Vagina (tissue), 2 donors: ENCODE results near the gene MPHOSPH9. TPM values are rescaled to one million over a fixed set of nuclear protein-coding genes. Genes with fewer than 3 reads are reported as not detected.

ENCODE experiments used
- DNase-seq, 2 donors: peaks; one replicate each; pipeline ENCODE4 v3.0.0-alpha.2; 2017; ENCODE audit errors: extremely low spot score in 2 of 2
- H3K27ac ChIP-seq: fragments of 200-600 bp; sonication (generic); one replicate; pipeline ENCODE4 v1.5.1; 2019
- H3K27me3 ChIP-seq: fragments of 200-600 bp; sonication (generic); one replicate; pipeline ENCODE4 v1.5.1; 2019
- H3K36me3 ChIP-seq, 2 donors: fragments of 200-600 bp; sonication (generic); one replicate each; pipeline ENCODE4 v1.5.1; 2017 to 2019
- H3K4me1 ChIP-seq: fragments of 200-600 bp; sonication (generic); one replicate; pipeline ENCODE4 v1.5.1; 2019
- H3K4me3 ChIP-seq, 2 donors: fragments of 200-600 bp; sonication (generic); 1 replicate in 1 of 2; 2 replicates in 1 of 2; pipeline ENCODE4 v1.5.1; 2016 to 2019
- H3K9me3 ChIP-seq: fragments of 200-600 bp; sonication (generic); one replicate; pipeline ENCODE4 v1.5.1; 2019
- CTCF ChIP-seq, 3 experiments: fragments of 450-650 bp in 2 of 3; fragments of 200-600 bp in 1 of 3; sonication (generic) in 1 of 3; IDR thresholded peaks; one replicate each; pipeline ENCODE4 v1.5.1; 2017 to 2019; ENCODE audit warnings: antibody characterized with exemption in 3 of 3, mild to moderate bottlenecking in 2 of 3, moderate library complexity in 2 of 3
- POLR2A ChIP-seq, 2 donors: fragments of 450-650 bp; IDR thresholded peaks; one replicate each; pipeline ENCODE4 v1.6.1; 2017; ENCODE audit warnings: antibody characterized with exemption in 2 of 2, mild to moderate bottlenecking in 2 of 2, moderate library complexity in 2 of 2
- POLR2AphosphoS5 ChIP-seq, 2 donors: sonication (generic); formaldehyde crosslinking; IDR thresholded peaks; one replicate each; pipeline ENCODE4 v1.9.0; 2017; ENCODE audit warnings: antibody characterized with exemption in 2 of 2, mild to moderate bottlenecking in 2 of 2, low read depth in 1 of 2; ENCODE audit not compliant: insufficient read depth in 1 of 2
- intact Hi-C: fragments of 100-400 bp; cut with DNase I; formaldehyde crosslinking; loops from one replicate; pipeline ENCODE4 v1.15.1; 2023
- total RNA-seq: library from RNA; depleted of rRNA; stranded (reverse); fragments of >200 nt; gene quantifications from one replicate; pipeline ENCODE4 v1.2.3, GENCODE V29; 2016

Gene MPHOSPH9
- total RNA-seq, 1 donor from 2014 or later = 17.9 TPM

GRCh38 chr12:123242116-123242904 is 9.4 kb upstream of the MPHOSPH9 start:
- Histone ChIP-seq H3K9me3 (no peaks in the 10 kb centered on the region), H3K27me3 (no peaks in the 10 kb centered on the region), H3K36me3 (no peaks in the 10 kb centered on the region), H3K4me3 (no peak overlapping the region), H3K4me1 (peaks cover 31% of the 10 kb centered on the region), H3K27ac (no peak overlapping the region)
- intact Hi-C loops = no loop called here
- DNase-seq = no peak
- no peak for TF ChIP-seq POLR2AphosphoS5 (IDR thresholded peaks at IDR 0.05; ENCODE audit: insufficient read depth in 1 of 2, low read depth in 1 of 2)

- no peak for DNase-seq
- TF ChIP-seq POLR2AphosphoS5 (IDR thresholded peaks at IDR 0.05; ENCODE audit: insufficient read depth in 1 of 2, low read depth in 1 of 2) (no peak), CTCF (IDR thresholded peaks at IDR 0.05) (no peak), POLR2A (IDR thresholded peaks at IDR 0.05) (no peak)
- intact Hi-C loops = loop anchor here (5.0 kb wide), 1 partner anchor 197 kb away; no protein-coding TSS in a partner anchor
Measured at GRCh38 chr12:123238961-123239360, 6.0 kb upstream of the MPHOSPH9 start.

GRCh38 chr12:123238330-123238682 is 5.4 kb upstream of the MPHOSPH9 start:
- no peak overlapping the region for H3K27ac ChIP-seq
- no peaks in the 10 kb centered on the region for H3K36me3 ChIP-seq
- no peak overlapping the region for H3K4me3 ChIP-seq
- DNase-seq = no peak
- peaks cover 56% of the 10 kb centered on the region for H3K4me1 ChIP-seq
- intact Hi-C loops = loop anchor here (5.0 kb wide), 1 partner anchor 196 kb away; no protein-coding TSS in a partner anchor
- TF ChIP-seq POLR2AphosphoS5 (IDR thresholded peaks at IDR 0.05; ENCODE audit: insufficient read depth in 1 of 2, low read depth in 1 of 2) (no peak), CTCF (IDR thresholded peaks at IDR 0.05) (peak in 1 of 3 experiments; percentile 9), POLR2A (IDR thresholded peaks at IDR 0.05) (no peak)
- H3K27me3 ChIP-seq = no peaks in the 10 kb centered on the region
- H3K9me3 ChIP-seq = no peaks in the 10 kb centered on the region

More at GRCh38 chr12:123238961-123239360, 6.0 kb upstream of the MPHOSPH9 start:
- no peak overlapping the region for H3K27ac ChIP-seq
- H3K36me3 ChIP-seq = no peaks in the 10 kb centered on the region
- no peaks in the 10 kb centered on the region for H3K9me3 ChIP-seq
- no peaks in the 10 kb centered on the region for H3K27me3 ChIP-seq
- H3K4me3 ChIP-seq = no peak overlapping the region
- peaks cover 54% of the 10 kb centered on the region for H3K4me1 ChIP-seq

- H3K36me3 ChIP-seq = no peaks in the 10 kb centered on the region
- no peak overlapping the region for H3K4me3 ChIP-seq
- DNase-seq = no peak
- no peaks in the 10 kb centered on the region for H3K27me3 ChIP-seq
- intact Hi-C loops = loop anchor here (5.0 kb wide), 1 partner anchor 195 kb away; no protein-coding TSS in a partner anchor
- no peak for TF ChIP-seq POLR2A (IDR thresholded peaks at IDR 0.05)
- peak in 1 of 2 donors; percentile 45 for TF ChIP-seq POLR2AphosphoS5 (IDR thresholded peaks at IDR 0.05; ENCODE audit: insufficient read depth in 1 of 2, low read depth in 1 of 2)
- peak; percentile 44 to 62 (median 56) for TF ChIP-seq CTCF (IDR thresholded peaks at IDR 0.05)
- no peaks in the 10 kb centered on the region for H3K9me3 ChIP-seq
- H3K4me1 ChIP-seq = peaks cover 56% of the 10 kb centered on the region
- no peak overlapping the region for H3K27ac ChIP-seq
Measured at GRCh38 chr12:123237646-123238329, 4.8 kb upstream of the MPHOSPH9 start.

GRCh38 chr12:123233505-123234308 is 766 bp upstream of the MPHOSPH9 start:
- peaks cover 52% of the 10 kb centered on the region for H3K4me1 ChIP-seq
- TF ChIP-seq POLR2A (IDR thresholded peaks at IDR 0.05) (no peak), CTCF (IDR thresholded peaks at IDR 0.05) (no peak), POLR2AphosphoS5 (IDR thresholded peaks at IDR 0.05; ENCODE audit: insufficient read depth in 1 of 2, low read depth in 1 of 2) (no peak)
- H3K4me3 ChIP-seq = peak overlapping the region; percentile 85 to 99
- no peak for DNase-seq
- H3K9me3 ChIP-seq = no peaks in the 10 kb centered on the region
- no peaks in the 10 kb centered on the region for H3K27me3 ChIP-seq
- H3K27ac ChIP-seq = peak overlapping the region; percentile 94
- H3K36me3 ChIP-seq = no peaks in the 10 kb centered on the region
- intact Hi-C loops = loop anchor here (5.0 kb wide), 1 partner anchor 251 kb away; the partner anchor contains the start of gene ARL6IP4
